Measurements from ENCODE around the gene VTI1A. TPM values are rescaled to one million over a fixed set of nuclear protein-coding genes. Genes with fewer than 3 reads are reported as not detected.

The VTI1A gene
- total RNA-seq, 1 donor from 2014 or later = 32.6 TPM

DNA sequence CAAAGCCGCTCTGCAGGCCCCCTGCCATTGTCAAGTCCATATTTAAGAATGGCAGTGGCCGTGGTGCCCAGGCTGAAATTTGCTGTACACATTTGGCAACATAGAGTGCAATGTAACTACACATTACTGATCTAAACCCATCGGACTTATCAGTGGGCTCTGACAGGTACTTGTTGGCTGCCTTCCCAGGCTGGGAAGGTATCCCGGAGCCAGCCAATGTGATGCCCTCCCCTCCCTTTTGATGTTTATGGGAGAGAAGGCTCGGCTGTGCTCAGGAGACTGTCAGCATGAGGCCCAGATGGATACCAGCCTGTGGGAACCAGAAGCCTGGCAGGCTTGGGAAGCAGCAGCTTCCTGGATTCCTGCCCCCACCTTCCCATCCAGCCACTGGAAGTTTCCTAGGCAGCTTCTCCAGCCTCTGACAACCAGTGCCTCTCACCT, 357.0 kb downstream of the VTI1A start:
- Mint-ChIP-seq H3K27me3 (no peaks in the 10 kb centered on the region), H3K4me3 (no peak overlapping the region), H3K27ac (peak overlapping the region; percentile 70), H3K36me3 (peaks cover 12% of the 10 kb centered on the region), H3K4me1 (ENCODE audit: unreplicated experiment) (peaks cover 15% of the 10 kb centered on the region), H3K9me3 (peaks cover 3% of the 10 kb centered on the region)
- DNase-seq (ENCODE audit: extremely low spot score, unreplicated experiment) = no peak
- TF ChIP-seq, protein P1, sequence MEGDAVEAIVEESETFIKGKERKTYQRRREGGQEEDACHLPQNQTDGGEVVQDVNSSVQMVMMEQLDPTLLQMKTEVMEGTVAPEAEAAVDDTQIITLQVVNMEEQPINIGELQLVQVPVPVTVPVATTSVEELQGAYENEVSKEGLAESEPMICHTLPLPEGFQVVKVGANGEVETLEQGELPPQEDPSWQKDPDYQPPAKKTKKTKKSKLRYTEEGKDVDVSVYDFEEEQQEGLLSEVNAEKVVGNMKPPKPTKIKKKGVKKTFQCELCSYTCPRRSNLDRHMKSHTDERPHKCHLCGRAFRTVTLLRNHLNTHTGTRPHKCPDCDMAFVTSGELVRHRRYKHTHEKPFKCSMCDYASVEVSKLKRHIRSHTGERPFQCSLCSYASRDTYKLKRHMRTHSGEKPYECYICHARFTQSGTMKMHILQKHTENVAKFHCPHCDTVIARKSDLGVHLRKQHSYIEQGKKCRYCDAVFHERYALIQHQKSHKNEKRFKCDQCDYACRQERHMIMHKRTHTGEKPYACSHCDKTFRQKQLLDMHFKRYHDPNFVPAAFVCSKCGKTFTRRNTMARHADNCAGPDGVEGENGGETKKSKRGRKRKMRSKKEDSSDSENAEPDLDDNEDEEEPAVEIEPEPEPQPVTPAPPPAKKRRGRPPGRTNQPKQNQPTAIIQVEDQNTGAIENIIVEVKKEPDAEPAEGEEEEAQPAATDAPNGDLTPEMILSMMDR (conservative IDR thresholded peaks at IDR 0.05) = no peak

DNA sequence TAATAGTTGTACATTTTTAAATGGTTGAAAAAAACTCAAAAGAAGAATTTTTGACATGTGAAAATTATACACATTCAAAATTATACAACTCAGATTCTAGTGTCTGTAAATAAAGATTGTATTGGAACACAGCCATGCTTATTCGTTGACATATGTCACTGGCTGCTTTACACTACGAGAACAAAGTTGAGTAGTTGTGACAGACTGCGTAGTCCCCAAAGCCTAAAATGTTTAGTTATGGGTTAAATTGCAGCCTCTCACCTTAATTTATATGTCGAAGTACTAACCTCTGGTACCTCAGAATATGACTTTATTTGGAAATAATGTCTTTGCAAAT, 358.2 kb downstream of the VTI1A start:
- Mint-ChIP-seq H3K27me3 (no peaks in the 10 kb centered on the region), H3K27ac (no peak overlapping the region)

DNA sequence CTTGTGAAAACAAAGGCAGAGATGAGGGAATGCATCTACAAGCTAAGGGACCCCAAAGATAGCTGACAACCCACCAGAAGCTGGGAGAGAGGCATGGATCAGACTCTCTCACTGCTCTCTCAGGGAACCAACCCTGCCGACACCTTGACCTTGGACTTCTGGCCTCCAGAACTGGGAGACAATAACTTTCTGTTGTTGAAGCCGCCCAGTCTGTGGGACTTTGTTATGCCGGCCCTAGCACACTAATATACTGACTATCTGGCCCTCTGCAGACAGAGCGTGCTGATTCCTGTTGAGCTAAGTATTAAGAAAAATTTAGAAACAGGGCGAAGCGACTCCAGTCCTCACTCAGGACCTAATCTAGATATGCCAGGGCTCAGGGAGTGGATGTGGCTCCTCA, 358.7 kb downstream of the VTI1A start:
- no peak for DNase-seq (ENCODE audit: extremely low spot score, unreplicated experiment)
- peaks cover 8% of the 10 kb centered on the region for H3K36me3 Mint-ChIP-seq
- no peak overlapping the region for H3K27ac Mint-ChIP-seq
- peaks cover 22% of the 10 kb centered on the region for H3K4me1 Mint-ChIP-seq (ENCODE audit: unreplicated experiment)
- no peaks in the 10 kb centered on the region for H3K27me3 Mint-ChIP-seq
- H3K4me3 Mint-ChIP-seq = no peak overlapping the region
- no peaks in the 10 kb centered on the region for H3K9me3 Mint-ChIP-seq
- TF ChIP-seq, protein P1 (conservative IDR thresholded peaks at IDR 0.05) = no peak

More for the DNA sequence above, 358.2 kb downstream of the VTI1A start:
- Mint-ChIP-seq H3K9me3 (no peaks in the 10 kb centered on the region), H3K4me1 (ENCODE audit: unreplicated experiment) (peaks cover 18% of the 10 kb centered on the region), H3K4me3 (no peak overlapping the region), H3K36me3 (peaks cover 8% of the 10 kb centered on the region)
- DNase-seq (ENCODE audit: extremely low spot score, unreplicated experiment) = no peak
- TF ChIP-seq, protein P1 (conservative IDR thresholded peaks at IDR 0.05) = no peak

DNA sequence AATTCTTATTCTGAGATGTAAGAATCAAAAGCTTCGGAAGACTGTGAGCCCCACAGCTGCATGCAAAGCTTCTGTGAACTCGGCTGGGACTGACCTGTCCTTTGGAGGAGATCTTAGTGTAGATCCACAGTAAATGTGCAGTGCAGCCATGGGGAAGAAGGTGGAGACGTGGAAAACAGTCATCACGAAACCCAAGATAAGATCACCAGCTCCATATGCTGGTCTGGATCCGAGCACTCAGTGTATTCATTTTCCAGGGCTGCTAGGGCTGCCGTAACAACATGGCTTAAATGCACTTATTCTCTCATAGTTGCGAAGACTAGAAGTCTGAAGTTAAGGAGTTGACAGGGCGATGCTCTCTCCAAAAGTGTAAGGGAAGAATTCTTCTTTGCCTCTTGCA, 360.0 kb downstream of the VTI1A start:
- H3K27me3 Mint-ChIP-seq = no peaks in the 10 kb centered on the region
- no peak for DNase-seq (ENCODE audit: extremely low spot score, unreplicated experiment)
- H3K4me1 Mint-ChIP-seq (ENCODE audit: unreplicated experiment) = peaks cover 31% of the 10 kb centered on the region
- H3K9me3 Mint-ChIP-seq = no peaks in the 10 kb centered on the region
- H3K36me3 Mint-ChIP-seq = peaks cover 8% of the 10 kb centered on the region
- TF ChIP-seq, protein P1 (conservative IDR thresholded peaks at IDR 0.05) = no peak
- H3K4me3 Mint-ChIP-seq = no peak overlapping the region
- no peak overlapping the region for H3K27ac Mint-ChIP-seq

DNA sequence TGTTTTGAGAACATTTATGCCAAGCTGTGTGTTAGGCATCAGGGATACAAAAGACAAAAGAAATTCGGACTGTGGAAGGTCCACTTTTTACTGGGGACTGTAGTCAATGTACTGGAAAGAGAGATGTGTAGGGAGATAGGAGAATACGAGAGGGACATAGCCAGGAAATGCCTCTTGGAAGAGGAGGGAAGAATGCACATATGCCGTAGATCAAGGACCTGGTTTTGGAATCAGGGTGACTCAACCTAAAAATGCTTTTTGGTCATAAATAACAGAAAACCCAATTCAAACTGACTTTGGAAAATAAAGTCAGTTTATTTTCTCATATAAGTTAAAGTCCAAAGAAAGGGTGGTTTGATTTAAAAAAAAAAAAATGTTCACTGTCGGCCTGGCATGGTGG, 362.7 kb downstream of the VTI1A start:
- H3K4me1 Mint-ChIP-seq (ENCODE audit: unreplicated experiment) = peaks cover 50% of the 10 kb centered on the region
- no peak for DNase-seq (ENCODE audit: extremely low spot score, unreplicated experiment)
- peak overlapping the region; percentile 27 for H3K4me3 Mint-ChIP-seq
- TF ChIP-seq, protein P1 (conservative IDR thresholded peaks at IDR 0.05) = no peak
- no peaks in the 10 kb centered on the region for H3K27me3 Mint-ChIP-seq
- H3K36me3 Mint-ChIP-seq = peaks cover 8% of the 10 kb centered on the region
- peak overlapping the region; percentile 2 for H3K27ac Mint-ChIP-seq
- H3K9me3 Mint-ChIP-seq = no peaks in the 10 kb centered on the region

DNA sequence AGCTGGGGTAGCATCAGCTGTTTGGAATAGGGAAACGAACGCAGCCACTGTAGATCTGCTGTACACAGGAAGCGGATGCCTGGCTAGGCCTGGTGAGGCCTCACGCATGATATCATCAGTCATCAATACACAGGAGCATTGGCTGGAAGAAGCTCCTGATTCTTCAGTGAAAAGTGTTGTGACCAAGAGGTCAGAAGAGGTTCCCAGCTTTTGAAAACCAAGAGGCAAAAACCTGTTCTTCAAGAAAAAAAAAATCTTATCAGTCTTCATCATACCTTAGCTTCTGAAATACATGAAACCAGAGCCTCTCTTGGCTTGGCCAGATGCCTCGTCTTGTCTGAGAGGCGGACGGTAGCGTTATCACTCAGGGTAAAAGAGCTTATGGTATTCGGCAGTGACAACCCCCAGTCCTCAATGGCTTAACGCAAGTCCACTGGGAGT, 363.7 kb downstream of the VTI1A start:
- Mint-ChIP-seq H3K4me3 (peak overlapping the region; percentile 70), H3K36me3 (peaks cover 15% of the 10 kb centered on the region), H3K27me3 (no peaks in the 10 kb centered on the region), H3K4me1 (ENCODE audit: unreplicated experiment) (peaks cover 57% of the 10 kb centered on the region), H3K9me3 (no peaks in the 10 kb centered on the region), H3K27ac (peak overlapping the region; percentile 89)
- TF ChIP-seq, protein P1 (conservative IDR thresholded peaks at IDR 0.05) = no peak
- no peak for DNase-seq (ENCODE audit: extremely low spot score, unreplicated experiment)
